ENCODE data around the gene ALK. TPM values are rescaled to one million over a fixed set of nuclear protein-coding genes. Genes with fewer than 3 reads are reported as not detected.

Gene ALK
- polyA plus RNA-seq, 2 of the 4 experiments (the other 2 are of a cell fraction), result not detected

- Histone ChIP-seq H3K4me2 (no peak overlapping the region), H3K4me1 (no peaks in the 10 kb centered on the region), H3K4me3 (no peak overlapping the region), H3K9me3 (no peaks in the 10 kb centered on the region), H3K27ac (no peak overlapping the region)
- DNase-seq (ENCODE audit: low read depth in 1 of 2, low spot score in 1 of 2) (no peak), ATAC-seq (peak in 1 of 2 experiments; percentile 61; a peak in 3 of 6 replicates), FAIRE-seq (no peak)
- no peak for TF ChIP-seq HMGXB4 (CRISPR knock-in tag; IDR thresholded peaks at IDR 0.05; ENCODE audit: borderline replicate concordance)
- TF ChIP-seq MAX (IDR thresholded peaks at IDR 0.05), result no peak
- TF ChIP-seq CTCF (IDR thresholded peaks at IDR 0.05), result 0 out of 3 replicates have a peak, but pooled peaks have one; percentile 9
- TF ChIP-seq, protein P1, sequence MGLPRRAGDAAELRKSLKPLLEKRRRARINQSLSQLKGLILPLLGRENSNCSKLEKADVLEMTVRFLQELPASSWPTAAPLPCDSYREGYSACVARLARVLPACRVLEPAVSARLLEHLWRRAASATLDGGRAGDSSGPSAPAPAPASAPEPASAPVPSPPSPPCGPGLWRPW (IDR thresholded peaks at IDR 0.05), result no peak
- TF ChIP-seq GATA3 (IDR thresholded peaks at IDR 0.05; ENCODE audit: borderline replicate concordance), result no peak
- TF ChIP-seq HOXB13 (CRISPR knock-in tag; IDR thresholded peaks at IDR 0.05; ENCODE audit: low read depth), result no peak
- TF ChIP-seq CBX2 (IDR thresholded peaks at IDR 0.05; ENCODE audit: borderline replicate concordance, low read depth), result no peak
- no peak for TF ChIP-seq POLR2A (IDR thresholded peaks at IDR 0.05; ENCODE audit: low read length)
- WGBS (ENCODE audit: missing lambda C conversion rate), result 30% methylated on average over 3 of the region's 3 CpGs
- ChIA-PET POLR2A (no interaction called here), CTCF (interaction anchor here (1.2 kb wide), 1 partner anchor 21 kb away, joined by 3 read pairs; no protein-coding TSS in a partner anchor)
Observed at GRCh38 chr2:29329899-29330298, 591.5 kb downstream of the ALK start.

DNA sequence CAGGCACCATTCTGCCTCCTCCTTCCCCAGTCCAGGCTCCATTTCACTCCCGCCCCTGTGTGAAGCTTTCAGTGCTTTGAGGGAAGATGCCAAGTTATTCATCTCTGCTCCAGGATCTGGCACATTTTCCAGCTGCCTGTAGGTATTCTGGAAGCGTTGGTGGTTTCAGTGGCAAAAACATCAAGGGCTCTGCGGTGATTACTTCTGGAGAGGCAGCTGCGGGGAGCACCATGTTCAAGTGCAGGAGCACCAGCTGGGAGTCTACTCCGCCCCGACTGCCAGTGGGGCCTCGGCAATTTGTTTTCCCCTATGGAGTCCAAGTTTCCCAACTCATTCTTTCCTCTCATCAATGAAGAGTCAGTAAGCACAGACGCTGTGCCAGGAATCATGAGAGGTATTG, 594.5 kb downstream of the ALK start:
- H3K27ac ChIP-seq, result no peak overlapping the region
- POLR2A ChIA-PET, result no interaction called here
- no peaks in the 10 kb centered on the region for H3K4me1 ChIP-seq
- CTCF ChIA-PET, result interaction anchor here (0.6 kb wide), 1 partner anchor 104 kb away, joined by 3 read pairs; no protein-coding TSS in a partner anchor
- H3K4me3 ChIP-seq, result no peak overlapping the region
- no peak for ATAC-seq
- H3K9me3 ChIP-seq, result no peaks in the 10 kb centered on the region
- DNase-seq (ENCODE audit: low read depth in 1 of 2, low spot score in 1 of 2), result no peak
- WGBS (ENCODE audit: missing lambda C conversion rate), result 33% methylated on average over 8 of the region's 8 CpGs
- no peak overlapping the region for H3K4me2 ChIP-seq
- FAIRE-seq, result no peak
- TF ChIP-seq EP300 (IDR thresholded peaks at IDR 0.05) (no peak), FOSL2 (IDR thresholded peaks at IDR 0.05) (no peak), FOSL2 (CRISPR knock-in tag; IDR thresholded peaks at IDR 0.05) (no peak), MAZ (IDR thresholded peaks at IDR 0.05; ENCODE audit: borderline replicate concordance, low read depth, low read length) (no peak)

- no peak for DNase-seq (ENCODE audit: low read depth in 1 of 2, low spot score in 1 of 2)
- Histone ChIP-seq H3K9me3 (no peaks in the 10 kb centered on the region), H3K27ac (no peak overlapping the region), H3K4me1 (no peaks in the 10 kb centered on the region), H3K4me3 (no peak overlapping the region), H3K4me2 (no peak overlapping the region)
- FAIRE-seq, result peak; percentile 23
- ATAC-seq, result no peak
- CTCF ChIA-PET, result interaction anchor here (0.9 to 2.1 kb wide), 2 partner anchors 11 to 16 kb away, joined by 3 to 14 read pairs; no protein-coding TSS in a partner anchor
- WGBS (ENCODE audit: missing lambda C conversion rate), result 2% methylated on average over 3 of the region's 3 CpGs
- TF ChIP-seq HOXA7 (CRISPR knock-in tag; IDR thresholded peaks at IDR 0.05) (no peak), HOXB5 (CRISPR knock-in tag; IDR thresholded peaks at IDR 0.05) (no peak), HDAC2 (IDR thresholded peaks at IDR 0.05) (no peak), FOSL2 (IDR thresholded peaks at IDR 0.05) (no peak), FOSL2 (CRISPR knock-in tag; IDR thresholded peaks at IDR 0.05) (no peak), CEBPB (IDR thresholded peaks at IDR 0.05) (no peak), MYC (IDR thresholded peaks at IDR 0.05; ENCODE audit: borderline replicate concordance, low read length) (no peak), POLR2A (IDR thresholded peaks at IDR 0.05; ENCODE audit: low read length) (no peak), CBX2 (IDR thresholded peaks at IDR 0.05; ENCODE audit: borderline replicate concordance, low read depth) (no peak), RFX5 (IDR thresholded peaks at IDR 0.05) (no peak), PHF8 (IDR thresholded peaks at IDR 0.05; ENCODE audit: borderline replicate concordance, low read depth) (no peak), CHD2 (IDR thresholded peaks at IDR 0.05; ENCODE audit: low read length, partially characterized antibody) (no peak), CTCF (IDR thresholded peaks at IDR 0.05) (no peak), MAZ (IDR thresholded peaks at IDR 0.05; ENCODE audit: borderline replicate concordance, low read depth, low read length) (no peak), EHF (CRISPR knock-in tag; IDR thresholded peaks at IDR 0.05) (no peak), JUNB (IDR thresholded peaks at IDR 0.05) (no peak)
- TF ChIP-seq, protein P2, sequence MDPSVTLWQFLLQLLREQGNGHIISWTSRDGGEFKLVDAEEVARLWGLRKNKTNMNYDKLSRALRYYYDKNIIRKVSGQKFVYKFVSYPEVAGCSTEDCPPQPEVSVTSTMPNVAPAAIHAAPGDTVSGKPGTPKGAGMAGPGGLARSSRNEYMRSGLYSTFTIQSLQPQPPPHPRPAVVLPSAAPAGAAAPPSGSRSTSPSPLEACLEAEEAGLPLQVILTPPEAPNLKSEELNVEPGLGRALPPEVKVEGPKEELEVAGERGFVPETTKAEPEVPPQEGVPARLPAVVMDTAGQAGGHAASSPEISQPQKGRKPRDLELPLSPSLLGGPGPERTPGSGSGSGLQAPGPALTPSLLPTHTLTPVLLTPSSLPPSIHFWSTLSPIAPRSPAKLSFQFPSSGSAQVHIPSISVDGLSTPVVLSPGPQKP (IDR thresholded peaks at IDR 0.05; ENCODE audit: low read depth, low read length), result no peak
- TF ChIP-seq, protein P1 (IDR thresholded peaks at IDR 0.05), result no peak
- TF ChIP-seq, protein P3, sequence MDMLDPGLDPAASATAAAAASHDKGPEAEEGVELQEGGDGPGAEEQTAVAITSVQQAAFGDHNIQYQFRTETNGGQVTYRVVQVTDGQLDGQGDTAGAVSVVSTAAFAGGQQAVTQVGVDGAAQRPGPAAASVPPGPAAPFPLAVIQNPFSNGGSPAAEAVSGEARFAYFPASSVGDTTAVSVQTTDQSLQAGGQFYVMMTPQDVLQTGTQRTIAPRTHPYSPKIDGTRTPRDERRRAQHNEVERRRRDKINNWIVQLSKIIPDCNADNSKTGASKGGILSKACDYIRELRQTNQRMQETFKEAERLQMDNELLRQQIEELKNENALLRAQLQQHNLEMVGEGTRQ (IDR thresholded peaks at IDR 0.05), result no peak
- POLR2A ChIA-PET, result no interaction called here
Observed at GRCh38 chr2:29325544-29325943, 595.8 kb downstream of the ALK start.

All from A549 (cell line).